IPS DF 4.7 (cell line): ENCODE results near the gene TRIM64.
"Not testable (repeated sequence)": the region's sequence is repeated elsewhere in the genome, so short reads cannot be mapped to it uniquely, and the experiment has no call there.

Experiments used
- DNase-seq: peaks from one replicate; pipeline ENCODE4 v3.0.0-alpha.2; 2013; ENCODE audit warnings: low spot score; ENCODE audit errors: extremely low read depth

The TRIM64 gene

DNA sequence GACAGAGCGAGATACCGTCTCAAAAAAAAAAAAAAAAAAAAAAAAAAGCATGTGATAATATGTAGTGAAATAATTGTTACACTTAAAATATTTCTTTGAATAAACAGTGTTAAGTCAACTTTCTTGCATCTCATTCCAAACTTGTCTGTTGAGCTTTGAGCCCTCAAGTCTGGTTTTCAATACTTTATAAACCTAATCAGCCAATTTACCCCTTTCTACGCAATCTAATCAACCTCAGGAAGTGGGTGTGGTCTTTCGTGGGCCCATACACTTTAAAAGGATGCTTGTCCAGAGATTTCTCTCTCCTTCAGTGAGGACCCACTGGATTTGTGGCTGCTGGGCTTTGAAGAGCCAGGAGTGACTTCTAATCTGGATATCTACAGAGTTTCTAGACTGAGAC is at the start of gene TRIM64:
TSS of gene TRIM64 (plus strand) at position 301 of the 400 bp plus-strand sequence. CDS start 2,467 bp downstream, outside the sequence.
- not testable (repeated sequence) for DNase-seq

DNA sequence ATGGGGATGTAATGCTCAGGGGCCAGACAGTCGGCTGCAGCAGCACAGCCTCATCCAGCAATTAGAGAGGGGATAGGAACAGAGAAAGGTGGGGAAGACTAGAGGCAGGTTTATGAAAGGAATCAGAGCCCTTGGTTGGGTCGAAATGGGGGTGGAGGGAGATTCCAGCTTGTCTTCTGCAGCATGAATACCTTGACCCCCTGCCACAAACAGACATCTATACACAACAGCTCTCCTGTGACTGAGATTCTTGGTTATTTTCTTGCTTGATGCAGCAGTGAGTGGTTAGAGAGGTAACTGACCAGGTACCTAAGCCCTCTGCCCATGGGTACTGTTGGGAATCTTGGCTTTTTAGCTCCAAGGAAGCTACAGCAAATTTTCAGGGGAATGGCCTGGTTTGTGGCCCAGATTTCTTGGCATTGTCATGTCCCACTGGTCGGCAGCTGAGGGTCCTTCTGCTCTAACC is 43.6 kb upstream of the TRIM64 start, which contains the start of gene TRIM49D1:
TSS of gene TRIM49D1 (minus strand) at position 51 of the 466 bp plus-strand sequence. CDS start 4,535 bp downstream, outside the sequence.
- DNase-seq, result no peak

DNA sequence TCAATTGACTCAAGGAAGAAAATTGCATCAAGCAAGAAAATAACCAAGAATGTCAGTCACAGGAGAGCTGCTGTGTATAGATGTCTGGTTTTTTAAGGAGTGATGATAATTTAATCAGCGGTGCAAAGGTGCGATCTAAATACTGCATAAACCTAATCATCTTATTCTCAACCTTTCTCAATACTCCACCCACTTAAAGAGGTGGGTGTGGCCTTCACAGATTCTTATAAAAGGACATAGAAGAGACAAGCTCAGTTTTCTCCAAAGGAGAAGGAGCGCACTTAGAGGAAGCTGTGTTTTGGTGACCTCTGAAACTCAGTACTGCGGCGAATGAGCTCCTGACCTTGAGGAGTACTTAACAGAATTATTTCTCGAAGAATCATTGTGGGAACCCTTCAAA is 42.1 kb upstream of the TRIM64 start, which contains the start of gene TRIM49D2:
TSS of gene TRIM49D2 (plus strand) at position 301 of the 400 bp plus-strand sequence. CDS start 2,698 bp downstream, outside the sequence.
- DNase-seq, result not testable (repeated sequence)

GRCh38 chr11:89960833-89961232 is 5.0 kb upstream of the TRIM64 start:
- not testable (repeated sequence) for DNase-seq
